A549 (cell line): ENCODE measurements around the gene RASA2. TPM values are rescaled to one million over a fixed set of nuclear protein-coding genes. Genes with fewer than 3 reads are reported as not detected.
"Not testable (repeated sequence)": the region's sequence is repeated elsewhere in the genome, so short reads cannot be mapped to it uniquely, and the experiment has no call there.

Experiments
- ATAC-seq, 2 experiments: fragments of 200-7000 bp in 1 of 2; fragments of >200 bp in 1 of 2; cut with Nextera tagmentation in 1 of 2; cut with Tn5 transposase in 1 of 2; 3 replicates each; pipeline versions ENCODE4 v1.8.0 to v1.9.1; 2018 to 2020; ENCODE audit warnings: mild to moderate bottlenecking in 1 of 2, moderate library complexity in 1 of 2
- CTCF ChIA-PET: fragments of 300-600 bp; sonication (Branson Sonifier 250); formaldehyde crosslinking; extraction: SDS; loops from one replicate; lab custom pipeline; 2021; ENCODE audit warnings: antibody characterized with exemption, inconsistent platforms; lab: Yijun Ruan, JAX
- POLR2A ChIA-PET: fragments of 350-600 bp; formaldehyde crosslinking; extraction: SDS; loops from one replicate; lab custom pipeline; 2021; ENCODE audit warnings: antibody characterized with exemption, inconsistent platforms; lab: Yijun Ruan, JAX
- DNase-seq, 2 experiments: peaks; one replicate each; pipeline versions ENCODE4 v3.0.0 to v3.0.0-alpha.2; 2011 to 2016; ENCODE audit warnings: low read depth in 1 of 2, low spot score in 1 of 2
- FAIRE-seq: peaks from 2 replicates; lab custom pipeline; 2011; peaks lifted over from hg19 to GRCh38; lab: Jason Lieb, UNC
- H3K27ac ChIP-seq, 2 experiments: fragments of >200 bp; sonication (Bioruptor Twin); formaldehyde crosslinking; 3 replicates each; pipeline ENCODE4 v1.5.1; 2016 to 2017
- H3K4me1 ChIP-seq: fragments of >200 bp; sonication (Bioruptor Twin); formaldehyde crosslinking; 3 replicates; pipeline ENCODE4 v1.6.1; 2016
- H3K4me2 ChIP-seq: fragments of >200 bp; sonication (Bioruptor Twin); formaldehyde crosslinking; 3 replicates; pipeline ENCODE4 v1.6.1; 2016
- H3K4me3 ChIP-seq: fragments of >200 bp; sonication (Bioruptor Twin); formaldehyde crosslinking; 3 replicates; pipeline ENCODE4 v1.5.1; 2016
- H3K9me3 ChIP-seq: fragments of >200 bp; sonication (Bioruptor Twin); formaldehyde crosslinking; 3 replicates; pipeline ENCODE4 v1.6.1; 2016
- CHD4 ChIP-seq: fragments of 200-600 bp; sonication (generic); IDR thresholded peaks from 2 replicates; pipeline ENCODE4 v1.6.1; 2016; ENCODE audit warnings: antibody characterized with exemption, mild to moderate bottlenecking, borderline replicate concordance
- EHF ChIP-seq: fragments of 250-450 bp; sonication (Bioruptor Pico); IDR thresholded peaks from 2 replicates; pipeline ENCODE4 v1.5.0; 2020; ENCODE audit warnings: mild to moderate bottlenecking
- EHMT2 ChIP-seq: fragments of 200-600 bp; sonication (generic); IDR thresholded peaks from 2 replicates; pipeline ENCODE4 v1.6.1; 2016; ENCODE audit warnings: antibody characterized with exemption, low read depth, mild to moderate bottlenecking, moderate library complexity
- FOSL2 ChIP-seq, 2 experiments: fragments of 450-650 bp in 1 of 2; fragments of >200 bp in 1 of 2; sonication (Bioruptor Twin) in 1 of 2; formaldehyde crosslinking; IDR thresholded peaks; 2 replicates each; pipeline versions ENCODE4 v1.5.0 to v1.6.1; 2016 to 2020; ENCODE audit warnings: mild to moderate bottlenecking in 1 of 2, moderate library complexity in 1 of 2
- FOXS1 ChIP-seq: fragments of 250-450 bp; sonication (Bioruptor Pico); IDR thresholded peaks from 2 replicates; pipeline ENCODE4 v1.5.0; 2020; ENCODE audit warnings: mild to moderate bottlenecking, moderate library complexity
- GATA3 ChIP-seq: IDR thresholded peaks from 2 replicates; pipeline ENCODE4 v1.6.1; 2012; ENCODE audit warnings: borderline replicate concordance
- HEYL ChIP-seq: fragments of 250-450 bp; sonication (Bioruptor Pico); IDR thresholded peaks from 2 replicates; pipeline ENCODE4 v1.8.0; 2021; ENCODE audit warnings: mild to moderate bottlenecking, moderate library complexity
- HOXA7 ChIP-seq: fragments of 250-450 bp; sonication (Bioruptor Pico); IDR thresholded peaks from 2 replicates; pipeline ENCODE4 v1.5.0; 2020; ENCODE audit warnings: mild to moderate bottlenecking, moderate library complexity
- HOXB13 ChIP-seq: fragments of 250-450 bp; sonication (Bioruptor Pico); IDR thresholded peaks from 2 replicates; pipeline ENCODE4 v1.5.0; 2020; ENCODE audit warnings: low read depth, mild to moderate bottlenecking, moderate library complexity
- JUN ChIP-seq, 2 experiments: fragments of >200 bp; sonication (Bioruptor Twin); formaldehyde crosslinking; IDR thresholded peaks; 2 replicates in 1 of 2; 3 replicates in 1 of 2; pipeline ENCODE4 v1.6.1; 2016 to 2017
- MAFK ChIP-seq: fragments of 450-650 bp; IDR thresholded peaks from 2 replicates; pipeline ENCODE4 v1.6.1; 2014; ENCODE audit not compliant: partially characterized antibody
- MAX ChIP-seq: IDR thresholded peaks from 2 replicates; pipeline ENCODE4 v1.6.1; 2012
- MAZ ChIP-seq: fragments of 150-350 bp; IDR thresholded peaks from 2 replicates; pipeline ENCODE4 v1.6.1; 2014; ENCODE audit warnings: antibody characterized with exemption, low read depth, low read length, borderline replicate concordance
- NFE2L2 ChIP-seq: fragments of 150-350 bp; conservative IDR thresholded peaks from 2 replicates; pipeline ENCODE4 v1.6.1; 2014; ENCODE audit warnings: low read length
- NR3C1 ChIP-seq: fragments of >200 bp; sonication (Bioruptor Twin); formaldehyde crosslinking; IDR thresholded peaks from 3 replicates; pipeline ENCODE4 v1.6.1; 2017
- RAD21 ChIP-seq, 2 experiments: fragments of >200 bp in 1 of 2; sonication (Bioruptor Twin) in 1 of 2; formaldehyde crosslinking in 1 of 2; IDR thresholded peaks in 1 of 2; conservative IDR thresholded peaks in 1 of 2; 2 replicates in 1 of 2; 3 replicates in 1 of 2; pipeline ENCODE4 v1.6.1; 2012 to 2018; ENCODE audit warnings: inconsistent platforms in 1 of 2
- RNF2 ChIP-seq: fragments of 200-600 bp; sonication (generic); IDR thresholded peaks from 2 replicates; pipeline ENCODE4 v1.6.1; 2016; ENCODE audit warnings: low read depth, mild to moderate bottlenecking, antibody characterized with exemption, moderate library complexity, borderline replicate concordance
- SMC3 ChIP-seq: fragments of >200 bp; sonication (Bioruptor Twin); formaldehyde crosslinking; IDR thresholded peaks from 3 replicates; pipeline ENCODE4 v1.6.1; 2018; ENCODE audit warnings: inconsistent platforms
- TFCP2L1 ChIP-seq: fragments of 250-450 bp; sonication (Bioruptor Pico); IDR thresholded peaks from 2 replicates; pipeline ENCODE4 v1.5.0; 2021; ENCODE audit warnings: mild to moderate bottlenecking
- TP53 ChIP-seq: fragments of 250-450 bp; sonication (Bioruptor Pico); IDR thresholded peaks from 2 replicates; pipeline ENCODE4 v1.5.0; 2021; ENCODE audit warnings: mild to moderate bottlenecking, moderate library complexity
- USF2 ChIP-seq: fragments of 450-650 bp; IDR thresholded peaks from 2 replicates; pipeline ENCODE4 v1.6.1; 2014; ENCODE audit warnings: antibody characterized with exemption
- ZNF302 ChIP-seq: fragments of 250-450 bp; sonication (Bioruptor Pico); IDR thresholded peaks from 2 replicates; pipeline ENCODE4 v1.9.0; 2021; ENCODE audit warnings: inconsistent platforms, mild to moderate bottlenecking, moderate library complexity
- ZSCAN20 ChIP-seq: fragments of 250-450 bp; sonication (Bioruptor Pico); IDR thresholded peaks from 2 replicates; pipeline ENCODE4 v1.8.0; 2022; ENCODE audit warnings: mild to moderate bottlenecking, moderate library complexity
- WGBS: methylation state at CpG from one replicate; pipeline ENCODE4 v1.1.6; 2017; ENCODE audit errors: missing lambda C conversion rate; 5-methylcytosine and 5-hydroxymethylcytosine counted together
- polyA plus RNA-seq, 4 experiments: library from polyadenylated mRNA; depleted of rRNA in 3 of 4; stranded (reverse); fragments of >200 nt; fragmentation: RNase III in 1 of 4; extraction: RNeasy Plus Mini Kit Qiagen cat#74134 plus additional on column Dnase treatment in 1 of 4; gene quantifications; 2 replicates in 3 of 4; 3 replicates in 1 of 4; pipeline ENCODE4 v1.2.3, GENCODE V29; 2011 to 2017
- TF ChIP-seq, protein P1 (sequence below): fragments of >200 bp; sonication (Bioruptor Twin); formaldehyde crosslinking; IDR thresholded peaks from 3 replicates; pipeline ENCODE4 v1.5.1; 2016
- TF ChIP-seq, protein P2 (sequence below): fragments of >200 bp; sonication (Bioruptor Twin); formaldehyde crosslinking; IDR thresholded peaks from 3 replicates; pipeline ENCODE4 v1.6.1; 2016
- TF ChIP-seq, protein P3 (sequence below): IDR thresholded peaks from 2 replicates; pipeline ENCODE4 v1.6.1; 2012

The RASA2 gene
- polyA plus RNA-seq, 2 of the 4 experiments (the other 2 are of a cell fraction) = 6.7 to 12.0 TPM

GRCh38 chr3:141476033-141476432 is 10.8 kb upstream of the RASA2 start:
- ChIA-PET POLR2A (no interaction called here), CTCF (interaction anchor here (0.7 to 1.7 kb wide), 3 partner anchors 15 to 85 kb away, joined by 3 to 9 read pairs (median 5); no protein-coding TSS in a partner anchor)
- TF ChIP-seq JUN (IDR thresholded peaks at IDR 0.05) (no peak), TP53 (CRISPR knock-in tag) (no peak), TFCP2L1 (CRISPR knock-in tag) (no peak), HEYL (CRISPR knock-in tag) (no peak), SMC3 (no peak), MAX (no peak), MAZ (no peak), GATA3 (no peak), EHF (CRISPR knock-in tag) (no peak), MAFK (no peak), ZSCAN20 (CRISPR knock-in tag) (no peak), ZNF302 (CRISPR knock-in tag) (no peak)
- TF ChIP-seq, protein P1, sequence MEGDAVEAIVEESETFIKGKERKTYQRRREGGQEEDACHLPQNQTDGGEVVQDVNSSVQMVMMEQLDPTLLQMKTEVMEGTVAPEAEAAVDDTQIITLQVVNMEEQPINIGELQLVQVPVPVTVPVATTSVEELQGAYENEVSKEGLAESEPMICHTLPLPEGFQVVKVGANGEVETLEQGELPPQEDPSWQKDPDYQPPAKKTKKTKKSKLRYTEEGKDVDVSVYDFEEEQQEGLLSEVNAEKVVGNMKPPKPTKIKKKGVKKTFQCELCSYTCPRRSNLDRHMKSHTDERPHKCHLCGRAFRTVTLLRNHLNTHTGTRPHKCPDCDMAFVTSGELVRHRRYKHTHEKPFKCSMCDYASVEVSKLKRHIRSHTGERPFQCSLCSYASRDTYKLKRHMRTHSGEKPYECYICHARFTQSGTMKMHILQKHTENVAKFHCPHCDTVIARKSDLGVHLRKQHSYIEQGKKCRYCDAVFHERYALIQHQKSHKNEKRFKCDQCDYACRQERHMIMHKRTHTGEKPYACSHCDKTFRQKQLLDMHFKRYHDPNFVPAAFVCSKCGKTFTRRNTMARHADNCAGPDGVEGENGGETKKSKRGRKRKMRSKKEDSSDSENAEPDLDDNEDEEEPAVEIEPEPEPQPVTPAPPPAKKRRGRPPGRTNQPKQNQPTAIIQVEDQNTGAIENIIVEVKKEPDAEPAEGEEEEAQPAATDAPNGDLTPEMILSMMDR = no peak
- WGBS = 79% methylated on average over 2 of the region's 2 CpGs
- H3K4me2 ChIP-seq = no peak overlapping the region
- peaks cover 15% of the 10 kb centered on the region; the same call in 2 of the 3 replicates for H3K9me3 ChIP-seq
- 0 out of 6 replicates have a peak overlapping the region, but pooled peaks of 1 of the 2 experiments have one; percentile 4 for H3K27ac ChIP-seq
- no peak for FAIRE-seq
- no peak for ATAC-seq
- DNase-seq = no peak
- peaks cover 17% of the 10 kb centered on the region for H3K4me1 ChIP-seq
- no peak overlapping the region for H3K4me3 ChIP-seq

- H3K4me2 ChIP-seq = peak overlapping the region; percentile 44
- peaks cover 4% of the 10 kb centered on the region; the same call in 1 of the 3 replicates for H3K9me3 ChIP-seq
- H3K4me3 ChIP-seq = no peak overlapping the region
- H3K4me1 ChIP-seq = peaks cover 24% of the 10 kb centered on the region
- TF ChIP-seq FOSL2 (IDR thresholded peaks at IDR 0.05) (no peak; the same call in 1 of the 2 replicates), FOSL2 (CRISPR knock-in tag; IDR thresholded peaks at IDR 0.05) (peak; percentile 67), EHMT2 (no peak)
- H3K27ac ChIP-seq = peak overlapping the region; percentile 47 to 76; a peak in 5 of 6 replicates
- peak; percentile 92 to 99 for ATAC-seq
- FAIRE-seq = no peak
- CTCF ChIA-PET = interaction anchor here (0.9 to 2.1 kb wide), 5 partner anchors 10 to 246 kb away, joined by 3 to 9 read pairs (median 5); partner anchors contain the start of genes PXYLP1 and RASA2
- POLR2A ChIA-PET = interaction anchor here (1.1 kb wide), 1 partner anchor 9 kb away, joined by 4 read pairs; the partner anchor contains the start of gene RASA2
- DNase-seq = peak; percentile 65 to 75
- 38% methylated on average over 4 of the region's 4 CpGs for WGBS
Measured at GRCh38 chr3:141477224-141477623, 9.6 kb upstream of the RASA2 start.

GRCh38 chr3:141478139-141478538 is 8.7 kb upstream of the RASA2 start:
- ATAC-seq = no peak
- Histone ChIP-seq H3K4me3 (no peak overlapping the region), H3K4me1 (peaks cover 33% of the 10 kb centered on the region), H3K27ac (peak overlapping the region in 1 of 2 experiments; percentile 76; a peak in 2 of 6 replicates), H3K4me2 (no peak overlapping the region; the same call in 2 of the 3 replicates)
- POLR2A ChIA-PET = no interaction called here
- WGBS = 91% methylated on average over 2 of the region's 2 CpGs
- DNase-seq = no peak
- CTCF ChIA-PET = interaction anchor here (2.0 to 4.5 kb wide), 3 partner anchors 9 to 18 kb away, joined by 6 to 22 read pairs (median 6); partner anchors contain the start of gene RASA2
- TF ChIP-seq NR3C1 (no peak), HOXA7 (no peak), RNF2 (no peak), USF2 (no peak), FOXS1 (CRISPR knock-in tag) (no peak), HOXB13 (no peak), NFE2L2 (no peak), CHD4 (no peak), JUN (IDR thresholded peaks at IDR 0.05) (no peak), RAD21 (conservative IDR thresholded peaks at IDR 0.05 in 1 of 2, IDR thresholded peaks at IDR 0.05 in 1 of 2) (no peak)
- TF ChIP-seq, protein P2, sequence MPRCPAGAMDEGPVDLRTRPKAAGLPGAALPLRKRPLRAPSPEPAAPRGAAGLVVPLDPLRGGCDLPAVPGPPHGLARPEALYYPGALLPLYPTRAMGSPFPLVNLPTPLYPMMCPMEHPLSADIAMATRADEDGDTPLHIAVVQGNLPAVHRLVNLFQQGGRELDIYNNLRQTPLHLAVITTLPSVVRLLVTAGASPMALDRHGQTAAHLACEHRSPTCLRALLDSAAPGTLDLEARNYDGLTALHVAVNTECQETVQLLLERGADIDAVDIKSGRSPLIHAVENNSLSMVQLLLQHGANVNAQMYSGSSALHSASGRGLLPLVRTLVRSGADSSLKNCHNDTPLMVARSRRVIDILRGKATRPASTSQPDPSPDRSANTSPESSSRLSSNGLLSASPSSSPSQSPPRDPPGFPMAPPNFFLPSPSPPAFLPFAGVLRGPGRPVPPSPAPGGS = no peak
- TF ChIP-seq, protein P3, sequence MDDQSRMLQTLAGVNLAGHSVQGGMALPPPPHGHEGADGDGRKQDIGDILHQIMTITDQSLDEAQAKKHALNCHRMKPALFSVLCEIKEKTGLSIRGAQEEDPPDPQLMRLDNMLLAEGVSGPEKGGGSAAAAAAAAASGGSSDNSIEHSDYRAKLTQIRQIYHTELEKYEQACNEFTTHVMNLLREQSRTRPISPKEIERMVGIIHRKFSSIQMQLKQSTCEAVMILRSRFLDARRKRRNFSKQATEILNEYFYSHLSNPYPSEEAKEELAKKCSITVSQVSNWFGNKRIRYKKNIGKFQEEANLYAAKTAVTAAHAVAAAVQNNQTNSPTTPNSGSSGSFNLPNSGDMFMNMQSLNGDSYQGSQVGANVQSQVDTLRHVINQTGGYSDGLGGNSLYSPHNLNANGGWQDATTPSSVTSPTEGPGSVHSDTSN = no peak
- TF ChIP-seq, all 56 proteins: peak for 0
- no peaks in the 10 kb centered on the region for H3K9me3 ChIP-seq
- no peak for FAIRE-seq

GRCh38 chr3:141478840-141479239 is 8.0 kb upstream of the RASA2 start:
- H3K9me3 ChIP-seq, H3K27ac ChIP-seq, DNase-seq, ATAC-seq, POLR2A ChIA-PET, H3K4me3 ChIP-seq, H3K4me2 ChIP-seq, FAIRE-seq: not testable (repeated sequence)
- WGBS = 86% methylated on average over 1 of the region's 1 CpG
- CTCF ChIA-PET = interaction anchor here (0.9 to 4.5 kb wide), 5 partner anchors 8 to 397 kb away, joined by 3 to 22 read pairs (median 6); partner anchors contain the start of gene RASA2
- peaks cover 39% of the 10 kb centered on the region for H3K4me1 ChIP-seq
